ENCODE results near the gene GZMM. TPM values are rescaled to one million over a fixed set of nuclear protein-coding genes. Genes with fewer than 3 reads are reported as not detected.

The GZMM gene
- total RNA-seq, 2 donors from 2014 or later, result 23.5 to 31.0 TPM

- peak within 1 kb of the TSS; percentile 92 for H3K27ac Mint-ChIP-seq
- H3K9me3 Mint-ChIP-seq, result no peaks in the 10 kb centered on the region
- H3K4me1 Mint-ChIP-seq (ENCODE audit: low read depth), result peaks cover 40% of the 10 kb centered on the region
- H3K27me3 Mint-ChIP-seq (ENCODE audit: low read depth), result no peaks in the 10 kb centered on the region
- H3K36me3 Mint-ChIP-seq (ENCODE audit: insufficient read depth in 2 of 2), result no peaks in the 10 kb centered on the region
- H3K4me3 Mint-ChIP-seq, result peak within 1 kb of the TSS; percentile 89 to 97
- peak; percentile 88 to 89 for ATAC-seq (replicated peaks in 1 of 2)
- DNase-seq, result peak; percentile 99
Observed at GRCh38 chr19:572140-572742, 28.4 kb downstream of the GZMM start, which contains the start of gene BSG. Gene BSG, plus strand, starts transcription at chr19:572596. Its CDS starts 39 bp downstream, at chr19:572635.

GRCh38 chr19:572743-573518, 29.1 kb downstream of the GZMM start:
- no peaks in the 10 kb centered on the region for H3K36me3 Mint-ChIP-seq (ENCODE audit: insufficient read depth in 2 of 2)
- no peak overlapping the region for H3K27ac Mint-ChIP-seq
- no peaks in the 10 kb centered on the region for H3K27me3 Mint-ChIP-seq (ENCODE audit: low read depth)
- no peaks in the 10 kb centered on the region for H3K9me3 Mint-ChIP-seq
- H3K4me3 Mint-ChIP-seq, result peak overlapping the region; percentile 89 to 97
- ATAC-seq (replicated peaks in 1 of 2) (peak in 1 of 2 donors; percentile 23), DNase-seq (peak; percentile 35 to 46)
- peaks cover 40% of the 10 kb centered on the region for H3K4me1 Mint-ChIP-seq (ENCODE audit: low read depth)

- Mint-ChIP-seq H3K4me1 (ENCODE audit: low read depth) (peaks cover 40% of the 10 kb centered on the region), H3K9me3 (no peaks in the 10 kb centered on the region), H3K27ac (no peak overlapping the region), H3K36me3 (ENCODE audit: insufficient read depth in 2 of 2) (no peaks in the 10 kb centered on the region), H3K4me3 (peak overlapping the region; percentile 89 to 92), H3K27me3 (ENCODE audit: low read depth) (no peaks in the 10 kb centered on the region)
- DNase-seq (no peak), ATAC-seq (replicated peaks in 1 of 2) (no peak)
Observed at GRCh38 chr19:573519-573825, 29.6 kb downstream of the GZMM start.

GRCh38 chr19:574658-575526, 31.0 kb downstream of the GZMM start:
- Mint-ChIP-seq H3K4me3 (peak overlapping the region; percentile 58 to 89), H3K9me3 (no peaks in the 10 kb centered on the region), H3K27me3 (ENCODE audit: low read depth) (no peaks in the 10 kb centered on the region), H3K36me3 (ENCODE audit: insufficient read depth in 2 of 2) (no peaks in the 10 kb centered on the region), H3K4me1 (ENCODE audit: low read depth) (peaks cover 40% of the 10 kb centered on the region), H3K27ac (no peak overlapping the region)
- ATAC-seq (replicated peaks in 1 of 2) (no peak), DNase-seq (no peak)

GRCh38 chr19:575527-576506, 32.0 kb downstream of the GZMM start:
- H3K9me3 Mint-ChIP-seq, result no peaks in the 10 kb centered on the region
- ATAC-seq (replicated peaks in 1 of 2) (no peak), DNase-seq (no peak)
- no peak overlapping the region for H3K4me3 Mint-ChIP-seq
- peaks cover 39% of the 10 kb centered on the region for H3K4me1 Mint-ChIP-seq (ENCODE audit: low read depth)
- no peaks in the 10 kb centered on the region for H3K27me3 Mint-ChIP-seq (ENCODE audit: low read depth)
- no peak overlapping the region for H3K27ac Mint-ChIP-seq
- H3K36me3 Mint-ChIP-seq (ENCODE audit: insufficient read depth in 2 of 2), result no peaks in the 10 kb centered on the region

GRCh38 chr19:576768-577438, 33.0 kb downstream of the GZMM start:
- ATAC-seq (replicated peaks in 1 of 2), result no peak
- Mint-ChIP-seq H3K9me3 (no peaks in the 10 kb centered on the region), H3K4me3 (no peak overlapping the region), H3K27me3 (ENCODE audit: low read depth) (no peaks in the 10 kb centered on the region), H3K27ac (no peak overlapping the region), H3K36me3 (ENCODE audit: insufficient read depth in 2 of 2) (no peaks in the 10 kb centered on the region), H3K4me1 (ENCODE audit: low read depth) (peaks cover 32% of the 10 kb centered on the region)
- DNase-seq, result no peak

GRCh38 chr19:577439-578392, 33.9 kb downstream of the GZMM start:
- no peaks in the 10 kb centered on the region for H3K9me3 Mint-ChIP-seq
- no peaks in the 10 kb centered on the region for H3K27me3 Mint-ChIP-seq (ENCODE audit: low read depth)
- no peak overlapping the region for H3K27ac Mint-ChIP-seq
- H3K4me1 Mint-ChIP-seq (ENCODE audit: low read depth), result peaks cover 28% of the 10 kb centered on the region
- ATAC-seq (replicated peaks in 1 of 2) (no peak), DNase-seq (no peak)
- H3K36me3 Mint-ChIP-seq (ENCODE audit: insufficient read depth in 2 of 2), result no peaks in the 10 kb centered on the region
- H3K4me3 Mint-ChIP-seq, result no peak overlapping the region

- Mint-ChIP-seq H3K27me3 (ENCODE audit: low read depth) (no peaks in the 10 kb centered on the region), H3K9me3 (no peaks in the 10 kb centered on the region), H3K27ac (no peak overlapping the region), H3K4me1 (ENCODE audit: low read depth) (peaks cover 17% of the 10 kb centered on the region), H3K4me3 (no peak overlapping the region), H3K36me3 (ENCODE audit: insufficient read depth in 2 of 2) (no peaks in the 10 kb centered on the region)
- DNase-seq, result no peak
- ATAC-seq (replicated peaks in 1 of 2), result no peak
Observed at GRCh38 chr19:579111-579841, 35.4 kb downstream of the GZMM start.

- ATAC-seq (replicated peaks in 1 of 2) (no peak), DNase-seq (no peak)
- Mint-ChIP-seq H3K27ac (no peak overlapping the region), H3K27me3 (ENCODE audit: low read depth) (no peaks in the 10 kb centered on the region), H3K4me3 (no peak overlapping the region), H3K4me1 (ENCODE audit: low read depth) (peaks cover 12% of the 10 kb centered on the region), H3K9me3 (no peaks in the 10 kb centered on the region), H3K36me3 (ENCODE audit: insufficient read depth in 2 of 2) (no peaks in the 10 kb centered on the region)
Observed at GRCh38 chr19:579842-580155, 35.9 kb downstream of the GZMM start.

GRCh38 chr19:580274-580835, 36.5 kb downstream of the GZMM start:
- DNase-seq, result no peak
- peaks cover 7% of the 10 kb centered on the region for H3K4me1 Mint-ChIP-seq (ENCODE audit: low read depth)
- no peak overlapping the region for H3K27ac Mint-ChIP-seq
- no peaks in the 10 kb centered on the region for H3K36me3 Mint-ChIP-seq (ENCODE audit: insufficient read depth in 2 of 2)
- no peaks in the 10 kb centered on the region for H3K27me3 Mint-ChIP-seq (ENCODE audit: low read depth)
- H3K9me3 Mint-ChIP-seq, result no peaks in the 10 kb centered on the region
- ATAC-seq (replicated peaks in 1 of 2), result no peak
- no peak overlapping the region for H3K4me3 Mint-ChIP-seq
